Astrocyte (in vitro differentiated cells and primary cell): Measurements from ENCODE around the gene CDH23. TPM values are rescaled to one million over a fixed set of nuclear protein-coding genes. Genes with fewer than 3 reads are reported as not detected.

Source experiments
- DNase-seq: peaks from one replicate; pipeline ENCODE4 v3.0.0-alpha.2; 2010; ENCODE audit warnings: low read depth
- FAIRE-seq: peaks from 2 replicates; lab custom pipeline; 2011; peaks lifted over from hg19 to GRCh38; lab: Jason Lieb, UNC
- H2AFZ ChIP-seq: 2 replicates; pipeline ENCODE4 v1.6.0; 2012; ENCODE audit warnings: low read depth, low read length, inconsistent platforms
- H3K27ac ChIP-seq: 2 replicates; pipeline ENCODE4 v1.5.1; 2011; ENCODE audit warnings: low read depth, low read length, inconsistent platforms
- H3K27me3 ChIP-seq: 2 replicates; pipeline ENCODE4 v1.6.0; 2011; ENCODE audit warnings: low read length, inconsistent platforms; ENCODE audit not compliant: insufficient read depth
- H3K36me3 ChIP-seq: 2 replicates; pipeline ENCODE4 v1.5.1; 2011; ENCODE audit warnings: low read length, inconsistent platforms; ENCODE audit not compliant: insufficient read depth
- H3K4me1 ChIP-seq: 2 replicates; pipeline ENCODE4 v1.5.1; 2011; ENCODE audit warnings: low read length, inconsistent platforms; ENCODE audit not compliant: insufficient read depth
- H3K4me2 ChIP-seq: 2 replicates; pipeline ENCODE4 v1.6.0; 2012; ENCODE audit warnings: low read length, inconsistent platforms
- H3K4me3 ChIP-seq: 2 replicates; pipeline ENCODE4 v1.5.1; 2011; ENCODE audit warnings: low read depth, mild to moderate bottlenecking, low read length, inconsistent platforms; ENCODE audit not compliant: insufficient read depth
- H3K79me2 ChIP-seq: 2 replicates; pipeline ENCODE4 v1.6.0; 2012; ENCODE audit warnings: mild to moderate bottlenecking, low read length, inconsistent platforms; ENCODE audit not compliant: insufficient read depth
- H3K9ac ChIP-seq: 2 replicates; pipeline ENCODE4 v1.6.0; 2012; ENCODE audit warnings: mild to moderate bottlenecking, low read length, inconsistent platforms
- H3K9me3 ChIP-seq: 2 replicates; pipeline ENCODE4 v1.5.1; 2012; ENCODE audit warnings: low read depth, mild to moderate bottlenecking, low read length, inconsistent platforms; ENCODE audit not compliant: insufficient read depth
- H4K20me1 ChIP-seq: 2 replicates; pipeline ENCODE4 v1.6.0; 2012; ENCODE audit warnings: low read length, inconsistent platforms; ENCODE audit not compliant: insufficient read depth
- H3K27ac Mint-ChIP-seq: one replicate; pipeline ENCODE4 v1.8.0; 2021; ENCODE audit warnings: mild to moderate bottlenecking, mixed read lengths; ENCODE audit not compliant: unreplicated experiment
- H3K27me3 Mint-ChIP-seq: one replicate; pipeline ENCODE4 v1.8.0; 2021; ENCODE audit warnings: low read depth, mixed read lengths; ENCODE audit not compliant: unreplicated experiment
- H3K36me3 Mint-ChIP-seq: one replicate; pipeline ENCODE4 v1.8.0; 2021; ENCODE audit warnings: low read depth, mixed read lengths; ENCODE audit not compliant: unreplicated experiment
- H3K4me1 Mint-ChIP-seq: one replicate; pipeline ENCODE4 v1.8.0; 2021; ENCODE audit warnings: low read depth, mixed read lengths; ENCODE audit not compliant: unreplicated experiment
- H3K4me3 Mint-ChIP-seq: one replicate; pipeline ENCODE4 v1.8.0; 2021; ENCODE audit warnings: mild to moderate bottlenecking, moderate library complexity, mixed read lengths; ENCODE audit not compliant: unreplicated experiment
- H3K9me3 Mint-ChIP-seq: one replicate; pipeline ENCODE4 v1.8.0; 2021; ENCODE audit warnings: mild to moderate bottlenecking, mixed read lengths; ENCODE audit not compliant: unreplicated experiment
- CTCF ChIP-seq: IDR thresholded peaks from 2 replicates; pipeline ENCODE4 v1.5.1; 2011; ENCODE audit warnings: low read depth, mild to moderate bottlenecking, inconsistent platforms, low read length, moderate library complexity; ENCODE audit not compliant: insufficient read depth
- EZH2 ChIP-seq: IDR thresholded peaks from 2 replicates; pipeline ENCODE4 v1.6.1; 2012; ENCODE audit warnings: mild to moderate bottlenecking, low read length, inconsistent platforms; ENCODE audit not compliant: insufficient read depth
- total RNA-seq: library from RNA; stranded (reverse); gene quantifications from 2 replicates; pipeline ENCODE4 v1.2.1, GENCODE V29; 2021

CDH23 gene
- total RNA-seq, 1 donor from 2014 or later = not detected

GRCh38 chr10:71572962-71573361, 176.2 kb downstream of the CDH23 start:
- Mint-ChIP-seq H3K4me3 (no peak overlapping the region), H3K27me3 (peaks cover 69% of the 10 kb centered on the region)

GRCh38 chr10:71573562-71574518, 177.1 kb downstream of the CDH23 start:
- Mint-ChIP-seq H3K27ac (no peak overlapping the region), H3K36me3 (no peaks in the 10 kb centered on the region), H3K4me1 (no peaks in the 10 kb centered on the region), H3K27me3 (peaks cover 71% of the 10 kb centered on the region), H3K9me3 (no peaks in the 10 kb centered on the region), H3K4me3 (no peak overlapping the region)
- Histone ChIP-seq H3K9ac (no peak overlapping the region), H3K4me3 (no peak overlapping the region), H3K27ac (no peak overlapping the region), H3K79me2 (no peaks in the 10 kb centered on the region), H2AFZ (no peak overlapping the region), H4K20me1 (no peaks in the 10 kb centered on the region), H3K4me2 (no peak overlapping the region), H3K4me1 (no peaks in the 10 kb centered on the region), H3K27me3 (peaks cover 10% of the 10 kb centered on the region), H3K9me3 (no peaks in the 10 kb centered on the region), H3K36me3 (no peaks in the 10 kb centered on the region)
- TF ChIP-seq CTCF (no peak), EZH2 (no peak)
- DNase-seq (no peak), FAIRE-seq (no peak)

More at GRCh38 chr10:71572962-71573361, 176.2 kb downstream of the CDH23 start:
- Mint-ChIP-seq H3K36me3 (no peaks in the 10 kb centered on the region), H3K9me3 (no peaks in the 10 kb centered on the region), H3K4me1 (no peaks in the 10 kb centered on the region), H3K27ac (no peak overlapping the region)
- FAIRE-seq = no peak
- Histone ChIP-seq H3K4me2 (no peak overlapping the region), H3K9ac (no peak overlapping the region), H4K20me1 (no peaks in the 10 kb centered on the region), H2AFZ (no peak overlapping the region), H3K4me1 (no peaks in the 10 kb centered on the region), H3K36me3 (no peaks in the 10 kb centered on the region), H3K27ac (no peak overlapping the region), H3K4me3 (no peak overlapping the region), H3K27me3 (peaks cover 10% of the 10 kb centered on the region), H3K79me2 (no peaks in the 10 kb centered on the region), H3K9me3 (no peaks in the 10 kb centered on the region)
- TF ChIP-seq EZH2 (no peak), CTCF (no peak)
- DNase-seq = no peak

- H3K4me3 Mint-ChIP-seq = no peak overlapping the region
- no peak overlapping the region for H3K9ac ChIP-seq
- FAIRE-seq (no peak), DNase-seq (no peak)
- H3K4me2 ChIP-seq = no peak overlapping the region
- no peaks in the 10 kb centered on the region for H4K20me1 ChIP-seq
- no peak overlapping the region for H3K4me3 ChIP-seq
- H3K4me1 ChIP-seq = no peaks in the 10 kb centered on the region
- no peaks in the 10 kb centered on the region for H3K4me1 Mint-ChIP-seq
- no peak overlapping the region for H2AFZ ChIP-seq
- H3K27me3 Mint-ChIP-seq = peaks cover 67% of the 10 kb centered on the region
- no peak overlapping the region for H3K27ac Mint-ChIP-seq
- H3K27ac ChIP-seq = no peak overlapping the region
- no peaks in the 10 kb centered on the region for H3K36me3 ChIP-seq
- H3K79me2 ChIP-seq = no peaks in the 10 kb centered on the region
- no peak for TF ChIP-seq EZH2
- TF ChIP-seq CTCF = no peak
- H3K9me3 Mint-ChIP-seq = no peaks in the 10 kb centered on the region
- no peaks in the 10 kb centered on the region for H3K36me3 Mint-ChIP-seq
- H3K27me3 ChIP-seq = peaks cover 10% of the 10 kb centered on the region
- no peaks in the 10 kb centered on the region for H3K9me3 ChIP-seq
These were observed 178.7 kb downstream of the CDH23 start for GRCh38 chr10:71575451-71575850.
